ENCODE results near the gene SLC6A11.

The SLC6A11 gene

DNA sequence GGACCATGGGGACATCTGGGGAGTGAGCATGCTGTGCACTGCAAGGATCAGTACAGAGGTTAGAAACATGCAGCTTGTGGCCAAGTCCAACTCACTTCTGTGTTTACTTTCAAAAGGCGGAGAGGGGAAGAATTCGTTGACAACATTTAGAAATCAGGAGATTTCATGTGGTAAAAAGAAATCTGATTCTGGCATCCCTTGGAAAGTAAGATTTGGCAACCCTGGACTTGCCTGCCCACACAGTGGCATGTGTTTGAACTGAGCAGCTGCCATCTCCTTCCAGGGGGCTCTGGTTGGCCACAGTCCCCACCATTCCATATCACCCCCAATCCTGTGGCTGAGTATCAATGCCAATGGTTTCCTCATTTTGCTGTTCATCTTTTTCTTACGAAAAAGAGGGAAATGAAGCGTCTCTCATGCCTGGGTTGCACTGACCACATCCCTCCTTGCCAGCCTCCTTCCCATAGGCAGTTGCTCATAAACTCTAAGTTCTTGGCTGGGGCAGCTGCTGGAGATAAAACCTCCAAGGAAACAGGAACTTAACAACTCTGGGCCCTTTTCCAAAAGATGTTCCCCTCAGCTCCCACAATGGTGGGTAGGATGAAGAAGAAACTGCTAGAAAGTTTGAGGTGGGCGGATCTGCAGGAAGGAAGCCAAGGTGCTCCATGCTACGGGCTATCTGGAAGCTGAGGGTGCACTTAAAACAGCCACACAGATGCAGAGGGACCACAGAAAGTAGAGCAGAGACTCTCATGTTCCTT, 29.2 kb downstream of the SLC6A11 start:
- DNase-seq: no peak

GRCh38 chr3:10845839-10846656, 30.0 kb downstream of the SLC6A11 start:
- DNase-seq: no peak

DNA sequence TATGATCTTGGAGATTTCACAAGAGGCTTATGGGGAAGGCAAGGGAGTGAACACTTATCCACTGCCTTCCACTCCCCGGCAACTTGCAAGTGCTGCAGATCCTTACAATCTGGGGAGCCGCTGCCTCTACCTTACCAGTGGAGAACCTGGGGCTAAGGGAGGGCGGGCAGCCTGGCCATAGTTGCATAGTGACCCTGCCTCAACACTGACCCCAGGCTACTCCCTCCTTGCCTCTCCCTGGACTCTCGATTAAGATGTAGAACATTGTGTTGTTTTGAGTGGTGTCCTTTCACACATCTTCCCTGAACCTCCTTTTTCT, 30.6 kb downstream of the SLC6A11 start:
- no peak for DNase-seq

GRCh38 chr3:10848261-10848660, 32.2 kb downstream of the SLC6A11 start:
- no peak for DNase-seq

DNA sequence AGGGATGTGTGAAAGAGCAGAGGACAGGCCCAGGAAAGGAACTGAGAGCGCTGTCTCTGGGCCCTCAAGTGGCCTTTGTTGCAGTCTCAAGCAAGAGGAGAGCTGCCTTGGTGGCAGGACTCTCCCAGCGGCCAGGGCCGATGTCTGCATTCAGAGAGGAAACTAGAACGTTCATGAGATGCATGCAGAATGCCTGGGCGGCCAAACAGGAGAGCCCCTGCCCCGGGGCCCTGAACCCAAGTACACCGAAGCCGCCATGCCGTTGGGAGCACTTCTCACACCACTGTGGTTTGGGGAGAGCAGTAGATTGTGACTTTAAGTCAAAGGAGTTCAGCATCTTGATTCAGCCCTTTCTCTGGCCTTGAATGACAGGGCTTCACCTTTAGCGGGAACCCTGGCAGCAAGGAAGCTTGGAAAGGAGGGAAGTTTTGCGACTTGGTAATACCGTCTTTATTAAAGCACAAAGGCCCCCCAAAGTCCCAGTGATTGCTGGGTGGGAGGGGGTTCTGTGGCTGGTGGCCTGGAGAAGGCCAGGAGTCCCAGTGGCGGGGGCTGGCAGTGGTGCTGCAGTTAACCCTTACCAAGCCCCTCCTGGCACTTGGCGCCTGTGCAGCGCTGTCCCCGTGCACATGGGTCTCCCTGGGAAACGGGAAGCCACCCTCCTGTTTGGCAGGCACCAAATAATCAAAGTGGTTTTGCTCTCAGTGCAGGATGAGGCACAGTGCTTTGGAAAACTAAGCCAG, 36.2 kb downstream of the SLC6A11 start:
- no peak for DNase-seq

- DNase-seq: no peak
Observed at GRCh38 chr3:10855083-10855870, 39.2 kb downstream of the SLC6A11 start.

GRCh38 chr3:10855871-10856662, 40.0 kb downstream of the SLC6A11 start:
- no peak for DNase-seq

DNA sequence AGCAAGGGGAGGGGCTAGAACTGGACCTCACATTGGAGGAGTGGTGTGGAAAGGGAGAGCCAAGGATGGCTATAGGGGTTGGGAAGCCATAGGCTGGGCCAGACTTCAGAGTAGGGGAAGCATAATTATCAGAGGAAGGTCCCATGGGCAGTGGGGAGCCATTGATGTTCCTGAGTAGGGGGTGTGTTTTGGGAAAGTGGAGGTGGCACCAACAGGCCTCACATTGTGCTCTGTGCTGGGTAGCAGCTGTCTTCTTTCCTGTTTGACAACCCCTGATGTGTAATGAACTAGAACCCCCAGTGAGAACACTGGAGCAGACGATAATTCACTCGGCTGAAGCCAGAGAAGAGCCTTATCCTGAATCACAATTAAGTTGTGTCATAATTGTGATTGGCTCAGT, 41.2 kb downstream of the SLC6A11 start:
- no peak for DNase-seq

DNA sequence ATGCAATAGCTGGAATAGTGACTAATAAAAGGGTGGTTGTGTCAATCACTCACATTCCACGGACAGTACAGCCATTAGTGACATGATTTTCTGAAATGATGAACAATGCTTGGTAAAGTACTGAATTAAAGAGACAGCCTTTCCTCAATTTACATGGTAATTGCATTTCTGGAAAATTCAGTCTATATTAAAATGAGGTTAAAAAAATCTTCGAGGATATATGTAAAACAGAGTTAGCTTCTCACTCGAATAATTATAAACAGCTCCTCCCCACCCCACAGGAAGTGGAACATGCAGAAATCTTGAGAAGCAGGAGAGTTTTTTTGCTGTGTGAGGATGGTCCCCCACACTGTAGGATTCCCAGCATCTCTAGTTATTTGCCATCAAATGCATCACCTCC, 42.1 kb downstream of the SLC6A11 start:
- no peak for DNase-seq

- no peak for DNase-seq
Observed at GRCh38 chr3:10867384-10867783, 51.4 kb downstream of the SLC6A11 start.

GRCh38 chr3:10869460-10869859, 53.4 kb downstream of the SLC6A11 start:
- DNase-seq: no peak

DNA sequence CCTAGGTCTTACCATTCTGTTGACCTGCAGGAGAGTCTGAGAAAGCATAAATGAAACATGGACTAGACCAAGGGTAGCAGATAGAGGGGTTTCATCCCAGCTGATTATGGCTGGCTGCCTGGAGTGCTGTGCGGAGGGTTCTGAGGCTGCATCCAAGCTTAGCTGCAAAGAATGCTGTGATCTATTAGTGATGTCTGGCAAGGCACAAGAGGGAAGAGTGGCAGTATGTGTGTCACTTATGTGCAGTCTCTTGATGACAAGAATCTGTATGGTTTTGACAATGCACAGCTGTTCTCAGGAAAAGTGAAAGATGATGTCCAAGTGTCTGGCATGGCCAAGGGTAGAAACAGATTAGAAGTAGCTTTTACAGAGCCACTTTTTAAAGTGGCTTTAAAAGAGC, 54.3 kb downstream of the SLC6A11 start:
- DNase-seq: no peak

GRCh38 chr3:10873415-10873814, 57.4 kb downstream of the SLC6A11 start:
- DNase-seq: no peak

DNA sequence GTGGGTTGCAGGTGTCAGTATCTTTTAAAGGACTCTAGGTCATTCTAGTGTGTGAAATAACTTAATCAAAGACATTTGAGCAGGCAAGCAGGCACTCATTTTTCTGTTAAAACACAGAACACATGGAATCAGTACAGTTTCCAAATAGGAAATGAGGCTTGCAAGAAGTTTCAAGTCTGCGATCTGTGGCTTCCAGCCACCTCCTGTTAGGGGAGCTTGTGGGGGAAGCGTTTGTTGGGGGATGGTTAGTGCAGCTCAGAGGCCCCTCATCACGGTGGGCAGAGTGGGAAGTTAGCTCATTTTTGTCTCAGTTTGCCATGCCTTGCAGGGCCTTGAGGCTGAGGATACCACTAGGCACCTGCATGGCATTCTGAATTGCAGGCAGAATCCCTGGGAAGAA, 59.9 kb downstream of the SLC6A11 start:
- DNase-seq: no peak

GRCh38 chr3:10876661-10877060, 60.6 kb downstream of the SLC6A11 start:
- DNase-seq: no peak

GRCh38 chr3:10882851-10883250, 66.8 kb downstream of the SLC6A11 start:
- DNase-seq: no peak

GRCh38 chr3:10883478-10884234, 67.6 kb downstream of the SLC6A11 start:
- no peak for DNase-seq

- DNase-seq: no peak
Observed at GRCh38 chr3:10887015-10887414, 71.0 kb downstream of the SLC6A11 start.

DNA sequence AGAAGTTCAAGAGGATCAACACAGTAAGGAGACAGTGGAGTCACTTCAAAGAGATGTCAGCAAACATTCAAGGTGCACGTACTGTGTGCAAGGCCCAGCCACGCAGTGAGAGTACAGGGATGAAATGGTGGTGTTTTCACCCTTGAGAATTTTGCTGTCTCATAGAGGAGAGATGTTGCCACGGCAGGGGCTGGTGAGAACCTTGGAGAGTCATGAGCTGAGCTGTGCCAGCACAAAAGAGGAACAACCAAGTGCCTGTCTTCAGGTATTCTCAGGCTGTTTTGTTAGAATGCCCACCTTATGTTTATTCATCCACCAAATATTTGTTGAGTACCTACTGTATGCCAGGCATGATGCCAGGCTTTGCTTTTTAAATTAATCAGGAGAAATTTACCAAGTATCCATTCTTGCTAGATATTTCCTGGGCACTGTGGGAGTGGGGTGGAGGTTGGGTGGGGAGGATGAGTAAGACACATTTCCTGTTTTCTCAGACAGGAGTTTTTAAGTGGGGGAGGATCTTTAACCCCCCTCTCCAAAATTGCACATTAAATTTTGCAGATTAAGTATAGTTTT, 72.6 kb downstream of the SLC6A11 start:
- DNase-seq: no peak

DNA sequence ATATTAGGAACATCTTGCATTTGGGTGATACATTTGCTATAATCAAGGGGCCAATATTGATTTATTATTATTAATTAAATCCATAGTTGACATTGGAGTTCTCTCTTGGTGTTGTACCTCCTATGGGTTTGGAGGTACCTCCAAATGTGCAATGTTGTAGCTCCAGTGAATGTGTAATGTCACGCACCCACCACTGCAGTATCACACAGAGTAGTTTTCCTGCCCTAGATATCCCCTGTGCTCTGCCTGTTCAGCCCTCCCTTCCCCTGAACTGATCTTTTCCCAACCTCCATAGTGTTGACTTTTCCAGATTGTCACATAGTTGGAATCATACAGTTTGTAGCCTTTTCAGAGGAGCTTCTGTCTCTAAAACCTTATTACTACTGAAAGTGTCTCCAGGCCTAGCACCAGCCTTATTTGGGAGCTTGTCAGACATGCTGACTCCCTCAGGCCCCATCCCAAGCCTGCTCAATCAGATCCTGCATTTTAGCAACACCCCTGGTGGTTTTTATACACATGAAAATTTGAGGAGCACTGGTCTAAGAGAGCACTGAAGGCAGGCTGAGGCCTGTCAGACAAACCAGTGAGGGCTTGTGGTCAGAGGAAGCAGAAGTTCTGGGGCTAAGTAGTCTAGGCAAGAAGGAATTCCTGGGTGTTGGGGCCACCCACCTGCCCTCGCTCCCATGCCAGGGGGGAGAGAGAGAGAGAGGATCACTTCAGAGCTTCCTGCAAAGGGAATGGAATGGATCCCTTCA, 73.4 kb downstream of the SLC6A11 start:
- DNase-seq: no peak
